Esophagus (tissue), 2 donors: ENCODE measurements around the gene PGAP3. TPM values are rescaled to one million over a fixed set of nuclear protein-coding genes. Genes with fewer than 3 reads are reported as not detected.
A peak's percentile ranks its signal among the peaks of the same experiment; 100 is the strongest.

Experiments used
- H3K27ac ChIP-seq, 2 donors: one replicate each; pipeline ENCODE4 v1.5.1; 2013; ENCODE audit warnings: low read depth in 2 of 2, mild to moderate bottlenecking in 2 of 2, inconsistent platforms in 1 of 2, low read length in 1 of 2, moderate library complexity in 1 of 2
- H3K27me3 ChIP-seq, 2 donors: one replicate each; pipeline ENCODE4 v1.6.1; 2013; ENCODE audit warnings: low read length in 2 of 2, control low read depth in 1 of 2, mild to moderate bottlenecking in 1 of 2; ENCODE audit not compliant: insufficient read depth in 2 of 2, control insufficient read depth in 1 of 2
- H3K36me3 ChIP-seq, 2 donors: one replicate each; pipeline ENCODE4 v1.6.1; 2013; ENCODE audit warnings: low read length in 1 of 2; ENCODE audit not compliant: control insufficient read depth in 2 of 2, insufficient read depth in 2 of 2
- H3K4me1 ChIP-seq, 2 donors: one replicate each; pipeline ENCODE4 v1.6.1; 2013; ENCODE audit warnings: low read length in 1 of 2; ENCODE audit not compliant: control insufficient read depth in 2 of 2, insufficient read depth in 2 of 2
- H3K4me3 ChIP-seq, 2 donors: one replicate each; pipeline ENCODE4 v1.5.1; 2013; ENCODE audit warnings: low read length in 2 of 2, mild to moderate bottlenecking in 2 of 2, low read depth in 1 of 2, moderate library complexity in 1 of 2
- H3K9me3 ChIP-seq, 2 donors: one replicate each; pipeline ENCODE4 v1.6.1; 2013; ENCODE audit warnings: mild to moderate bottlenecking in 2 of 2, low read depth in 1 of 2, low read length in 1 of 2, moderate library complexity in 1 of 2; ENCODE audit not compliant: control insufficient read depth in 2 of 2, insufficient read depth in 1 of 2
- WGBS, 2 donors: extraction: QIAGEN DNeasy Blood & Tissue Kit; methylation state at CpG; one replicate each; pipeline ENCODE4 v1.1.7; 2013; 5-methylcytosine and 5-hydroxymethylcytosine counted together
- polyA plus RNA-seq, 2 donors: library from polyadenylated mRNA; stranded (reverse); fragments of 200-250 nt; gene quantifications; one replicate each; pipeline ENCODE4 v1.2.3, GENCODE V29; 2013
- donor health status: healthy with polysubstance abuse.
- donor health status: Bipolar disorder and iron deficiency.

PGAP3 gene
- polyA plus RNA-seq, 2 donors, result 28.8 to 40.0 TPM

GRCh38 chr17:39697961-39698360 lies 10.1 kb upstream of the PGAP3 start:
- Histone ChIP-seq H3K9me3 (no peaks in the 10 kb centered on the region), H3K4me1 (peaks cover 0 to 8% of the 10 kb centered on the region in 2 donors), H3K36me3 (no peaks in the 10 kb centered on the region), H3K27me3 (no peaks in the 10 kb centered on the region), H3K27ac (no peak overlapping the region), H3K4me3 (no peak overlapping the region)
- WGBS, 2 donors, result 89 to 94% methylated on average over 5 of the region's 5 CpGs

GRCh38 chr17:39696731-39697130 lies 8.9 kb upstream of the PGAP3 start:
- Histone ChIP-seq H3K4me3 (no peak overlapping the region), H3K36me3 (no peaks in the 10 kb centered on the region), H3K27ac (no peak overlapping the region), H3K27me3 (no peaks in the 10 kb centered on the region), H3K4me1 (peaks cover 0 to 5% of the 10 kb centered on the region in 2 donors), H3K9me3 (no peaks in the 10 kb centered on the region)
- WGBS, 2 donors, result 83 to 89% methylated on average over 6 of the region's 6 CpGs

- Histone ChIP-seq H3K9me3 (no peaks in the 10 kb centered on the region), H3K36me3 (no peaks in the 10 kb centered on the region), H3K4me3 (no peak overlapping the region), H3K27ac (no peak overlapping the region), H3K27me3 (no peaks in the 10 kb centered on the region), H3K4me1 (no peaks in the 10 kb centered on the region)
- 91% methylated on average over 2 of the region's 2 CpGs for WGBS, 2 donors
Observed at GRCh38 chr17:39695089-39695474, 7.2 kb upstream of the PGAP3 start.

GRCh38 chr17:39694593-39694992 lies 6.7 kb upstream of the PGAP3 start:
- no peak overlapping the region for H3K27ac ChIP-seq
- 88 to 89% methylated on average over 5 of the region's 5 CpGs for WGBS, 2 donors

GRCh38 chr17:39688945-39689344 lies 1.1 kb upstream of the PGAP3 start:
- Histone ChIP-seq H3K36me3 (peaks cover 4 to 6% of the 10 kb centered on the region in 2 donors), H3K4me1 (peaks cover 0 to 9% of the 10 kb centered on the region in 2 donors), H3K4me3 (no peak overlapping the region), H3K27me3 (no peaks in the 10 kb centered on the region), H3K9me3 (no peaks in the 10 kb centered on the region), H3K27ac (peak overlapping the region; percentile 90 to 98)
- 48 to 55% methylated on average over 3 of the region's 3 CpGs for WGBS, 2 donors

More at GRCh38 chr17:39694593-39694992, 6.7 kb upstream of the PGAP3 start:
- H3K27me3 ChIP-seq, result no peaks in the 10 kb centered on the region
- no peaks in the 10 kb centered on the region for H3K36me3 ChIP-seq
- no peak overlapping the region for H3K4me3 ChIP-seq
- H3K9me3 ChIP-seq, result no peaks in the 10 kb centered on the region
- H3K4me1 ChIP-seq, result no peaks in the 10 kb centered on the region

GRCh38 chr17:39688475-39688835 lies 598 bp upstream of the PGAP3 start:
- WGBS, 2 donors, result 18 to 22% methylated on average over 6 of the region's 6 CpGs
- Histone ChIP-seq H3K27me3 (no peaks in the 10 kb centered on the region), H3K36me3 (peaks cover 6% of the 10 kb centered on the region in 2 donors), H3K4me1 (peaks cover 0 to 11% of the 10 kb centered on the region in 2 donors), H3K27ac (peak overlapping the region; percentile 90 to 98), H3K9me3 (no peaks in the 10 kb centered on the region), H3K4me3 (peak overlapping the region; percentile 53 to 82)

- no peaks in the 10 kb centered on the region for H3K27me3 ChIP-seq
- WGBS, 2 donors, result 35 to 50% methylated on average over 6 of the region's 6 CpGs
- no peaks in the 10 kb centered on the region for H3K9me3 ChIP-seq
- peaks cover 6 to 7% of the 10 kb centered on the region in 2 donors for H3K36me3 ChIP-seq
- peak overlapping the region; percentile 21 to 53 for H3K4me3 ChIP-seq
- H3K27ac ChIP-seq, result peak overlapping the region; percentile 90 to 98
- H3K4me1 ChIP-seq, result peaks cover 0 to 12% of the 10 kb centered on the region in 2 donors
Observed at GRCh38 chr17:39687101-39687545, 734 bp downstream of the PGAP3 start.

GRCh38 chr17:39684369-39685192 lies 3.3 kb downstream of the PGAP3 start:
- H3K4me1 ChIP-seq, result peaks cover 0 to 15% of the 10 kb centered on the region in 2 donors
- H3K27ac ChIP-seq, result peak overlapping the region; percentile 48 to 74
- H3K36me3 ChIP-seq, result peaks cover 6 to 7% of the 10 kb centered on the region in 2 donors
- H3K4me3 ChIP-seq, result no peak overlapping the region
- no peaks in the 10 kb centered on the region for H3K27me3 ChIP-seq
- 82 to 87% methylated on average over 12 of the region's 12 CpGs for WGBS, 2 donors
- no peaks in the 10 kb centered on the region for H3K9me3 ChIP-seq

GRCh38 chr17:39683295-39683939 lies 4.4 kb downstream of the PGAP3 start:
- peaks cover 0 to 10% of the 10 kb centered on the region in 2 donors for H3K4me1 ChIP-seq
- H3K9me3 ChIP-seq, result no peaks in the 10 kb centered on the region

More at GRCh38 chr17:39683295-39683939, 4.4 kb downstream of the PGAP3 start:
- 73 to 87% methylated on average over 9 of the region's 9 CpGs for WGBS, 2 donors
- H3K27ac ChIP-seq, result peak overlapping the region in 1 of 2 donors; percentile 29
- no peaks in the 10 kb centered on the region for H3K27me3 ChIP-seq
- H3K4me3 ChIP-seq, result no peak overlapping the region
- H3K36me3 ChIP-seq, result peaks cover 7% of the 10 kb centered on the region in 2 donors
